Retinal pigment epithelial cell (primary cell): ENCODE results near the gene ARHGAP45.

Experiments used
- DNase-seq: peaks from one replicate; pipeline ENCODE4 v3.0.0-alpha.2; 2010; ENCODE audit warnings: low read depth
- H3K4me3 ChIP-seq: 2 replicates; pipeline ENCODE4 v1.5.1; 2011; ENCODE audit warnings: mild to moderate bottlenecking, low read length, control low read depth, moderate library complexity
- TF ChIP-seq, protein P1 (sequence below): conservative IDR thresholded peaks from 2 replicates; pipeline ENCODE4 v1.5.1; 2011; ENCODE audit warnings: low read depth, low read length, control low read depth, inconsistent platforms

ARHGAP45 gene

GRCh38 chr19:1065606-1066109, 1.3 kb upstream of the ARHGAP45 start:
- H3K4me3 ChIP-seq, result no peak overlapping the region
- no peak for DNase-seq
- TF ChIP-seq, protein P1, sequence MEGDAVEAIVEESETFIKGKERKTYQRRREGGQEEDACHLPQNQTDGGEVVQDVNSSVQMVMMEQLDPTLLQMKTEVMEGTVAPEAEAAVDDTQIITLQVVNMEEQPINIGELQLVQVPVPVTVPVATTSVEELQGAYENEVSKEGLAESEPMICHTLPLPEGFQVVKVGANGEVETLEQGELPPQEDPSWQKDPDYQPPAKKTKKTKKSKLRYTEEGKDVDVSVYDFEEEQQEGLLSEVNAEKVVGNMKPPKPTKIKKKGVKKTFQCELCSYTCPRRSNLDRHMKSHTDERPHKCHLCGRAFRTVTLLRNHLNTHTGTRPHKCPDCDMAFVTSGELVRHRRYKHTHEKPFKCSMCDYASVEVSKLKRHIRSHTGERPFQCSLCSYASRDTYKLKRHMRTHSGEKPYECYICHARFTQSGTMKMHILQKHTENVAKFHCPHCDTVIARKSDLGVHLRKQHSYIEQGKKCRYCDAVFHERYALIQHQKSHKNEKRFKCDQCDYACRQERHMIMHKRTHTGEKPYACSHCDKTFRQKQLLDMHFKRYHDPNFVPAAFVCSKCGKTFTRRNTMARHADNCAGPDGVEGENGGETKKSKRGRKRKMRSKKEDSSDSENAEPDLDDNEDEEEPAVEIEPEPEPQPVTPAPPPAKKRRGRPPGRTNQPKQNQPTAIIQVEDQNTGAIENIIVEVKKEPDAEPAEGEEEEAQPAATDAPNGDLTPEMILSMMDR, result no peak

GRCh38 chr19:1066251-1066747, 668 bp upstream of the ARHGAP45 start:
- no peak for DNase-seq
- TF ChIP-seq, protein P1, result no peak
- H3K4me3 ChIP-seq, result no peak overlapping the region

- TF ChIP-seq, protein P1, result no peak
These were observed 482 bp downstream of the ARHGAP45 start for GRCh38 chr19:1067341-1067957.

DNA sequence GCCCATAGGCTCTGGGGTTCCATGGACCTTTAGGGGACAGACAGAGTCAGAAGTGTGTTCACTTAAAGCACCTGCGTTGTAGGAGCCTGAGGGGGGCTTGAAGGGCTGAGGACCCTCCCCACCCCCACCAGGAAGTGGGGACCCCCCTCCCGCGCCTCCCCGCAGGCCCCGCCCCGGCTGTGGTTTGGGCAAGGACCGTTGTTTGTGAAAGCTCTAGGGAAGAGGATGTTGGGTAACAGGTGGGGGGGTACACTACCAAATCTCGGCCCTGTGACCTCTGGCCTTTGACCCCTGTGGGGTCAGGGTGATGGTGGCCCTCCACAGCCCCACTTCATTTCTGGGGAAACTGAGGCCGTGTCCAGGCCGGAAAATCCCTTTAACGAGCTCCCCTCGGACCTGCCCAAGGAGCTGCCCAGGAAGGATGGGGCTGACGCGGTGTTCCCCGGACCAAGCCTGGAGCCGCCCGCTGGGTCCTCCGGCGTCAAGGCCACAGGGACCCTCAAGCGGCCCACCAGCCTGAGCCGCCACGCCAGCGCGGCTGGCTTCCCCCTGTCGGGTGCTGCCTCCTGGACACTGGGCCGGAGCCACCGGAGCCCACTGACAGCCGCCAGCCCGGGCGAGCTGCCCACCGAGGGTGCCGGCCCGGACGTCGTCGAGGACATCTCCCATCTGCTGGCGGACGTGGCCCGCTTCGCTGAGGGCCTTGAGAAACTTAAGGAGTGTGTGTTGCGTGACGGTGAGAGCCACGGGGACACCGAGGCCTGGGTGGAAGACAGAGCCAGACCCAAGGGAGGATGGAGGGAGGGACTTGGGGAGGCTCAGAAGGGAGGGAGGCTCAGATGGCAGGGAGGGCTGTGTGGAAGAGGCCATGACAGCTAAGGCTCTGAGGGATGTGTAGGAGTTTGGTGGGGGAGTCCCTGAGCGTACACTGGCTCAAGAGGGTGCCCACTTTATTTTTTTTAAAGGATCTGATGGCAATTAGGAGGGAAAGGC, 1.3 kb downstream of the ARHGAP45 start:
- TF ChIP-seq, protein P1, result no peak
- no peak overlapping the region for H3K4me3 ChIP-seq
- DNase-seq, result no peak

More at GRCh38 chr19:1067341-1067957, 482 bp downstream of the ARHGAP45 start:
- DNase-seq, result no peak
- peak overlapping the region; percentile 19 for H3K4me3 ChIP-seq

GRCh38 chr19:1069009-1069779, 2.2 kb downstream of the ARHGAP45 start:
- TF ChIP-seq, protein P1, result no peak
- DNase-seq, result no peak
- H3K4me3 ChIP-seq, result no peak overlapping the region

- no peak for DNase-seq
- H3K4me3 ChIP-seq, result no peak overlapping the region
- TF ChIP-seq, protein P1, result peak; percentile 28
These were observed 3.6 kb downstream of the ARHGAP45 start for GRCh38 chr19:1070576-1070930.
